ENCODE data around the gene RNF150.
"Not testable (repeated sequence)": the region's sequence is repeated elsewhere in the genome, so short reads cannot be mapped to it uniquely, and the experiment has no call there.

RNF150 gene

DNA sequence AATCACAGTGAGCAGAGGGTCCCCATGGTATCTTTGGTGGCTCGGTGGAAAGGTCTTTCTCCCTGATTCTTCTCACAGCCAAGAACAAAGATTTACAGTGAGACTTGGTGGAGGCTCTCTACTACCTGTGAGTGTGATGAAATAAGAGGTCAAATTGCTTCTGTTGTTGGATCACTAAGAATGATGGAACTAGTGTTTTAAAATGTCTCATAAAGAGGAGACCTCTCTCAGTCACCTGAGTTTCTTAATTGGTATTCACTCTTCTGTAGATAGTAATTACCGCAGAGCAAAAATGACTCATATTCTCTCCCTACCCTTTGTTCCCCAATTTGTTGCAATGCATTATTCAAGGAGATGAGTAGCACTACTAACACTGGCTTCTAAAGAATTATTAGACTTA is 276.2 kb downstream of the RNF150 start:
- no peak for DNase-seq

DNA sequence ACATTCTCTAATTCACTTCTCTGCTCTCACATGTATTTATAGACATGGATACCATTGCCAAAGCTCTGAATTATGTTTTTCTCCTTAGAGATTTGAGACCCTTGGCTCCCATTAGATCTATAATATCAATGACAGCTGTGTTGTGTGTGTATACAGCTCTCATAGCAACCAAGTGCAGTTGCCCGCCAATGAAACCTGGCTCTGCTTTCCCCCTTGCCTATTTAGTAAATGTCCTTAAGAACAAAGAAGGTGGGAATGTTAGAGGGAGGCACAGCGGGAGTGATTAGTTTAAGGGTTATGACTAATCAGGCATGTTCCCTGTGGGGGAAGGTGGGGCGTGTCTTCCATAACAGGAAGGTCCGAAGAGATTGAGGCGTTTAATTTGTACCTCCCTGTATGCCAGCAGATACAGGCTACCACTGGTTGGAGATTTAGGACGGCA is 276.6 kb downstream of the RNF150 start:
- DNase-seq, result no peak

DNA sequence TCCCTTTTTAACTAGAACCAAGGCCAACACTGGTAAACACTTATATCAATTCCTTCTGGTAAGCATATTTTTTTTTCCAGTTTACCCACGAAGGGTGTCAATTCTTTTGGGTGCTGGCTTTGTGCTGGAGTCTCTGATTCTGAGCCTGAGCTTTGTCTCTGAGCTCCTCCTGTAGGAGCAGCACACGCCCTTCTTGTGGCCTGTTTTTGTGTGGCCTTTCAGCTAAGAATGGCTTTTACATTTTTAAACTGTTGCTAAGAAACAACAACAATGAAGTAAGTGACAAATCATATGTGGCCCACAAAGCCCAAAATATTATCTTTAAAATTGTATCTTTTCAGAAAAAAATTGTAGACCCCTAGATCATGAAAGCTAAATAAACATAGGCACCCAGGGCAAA is 279.1 kb downstream of the RNF150 start:
- no peak for DNase-seq

DNA sequence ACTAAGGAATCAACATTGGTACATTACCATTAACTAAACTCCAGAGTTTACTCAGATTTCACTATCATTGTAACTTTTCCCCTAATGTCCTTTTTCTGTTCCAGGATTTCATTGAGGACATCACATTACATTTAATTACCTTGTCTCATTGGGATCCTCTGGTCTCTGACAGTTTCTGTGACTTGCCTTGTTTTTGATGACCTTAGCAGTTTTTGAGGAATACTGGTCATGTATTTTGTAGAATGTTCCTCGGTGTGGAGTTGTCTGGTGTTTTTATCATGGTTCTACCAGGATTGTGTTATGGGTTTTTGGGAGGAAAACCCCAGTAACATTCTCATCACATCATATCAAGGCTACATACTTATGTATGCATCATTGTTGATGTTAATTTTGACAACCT is 281.5 kb downstream of the RNF150 start:
- DNase-seq, result no peak

DNA sequence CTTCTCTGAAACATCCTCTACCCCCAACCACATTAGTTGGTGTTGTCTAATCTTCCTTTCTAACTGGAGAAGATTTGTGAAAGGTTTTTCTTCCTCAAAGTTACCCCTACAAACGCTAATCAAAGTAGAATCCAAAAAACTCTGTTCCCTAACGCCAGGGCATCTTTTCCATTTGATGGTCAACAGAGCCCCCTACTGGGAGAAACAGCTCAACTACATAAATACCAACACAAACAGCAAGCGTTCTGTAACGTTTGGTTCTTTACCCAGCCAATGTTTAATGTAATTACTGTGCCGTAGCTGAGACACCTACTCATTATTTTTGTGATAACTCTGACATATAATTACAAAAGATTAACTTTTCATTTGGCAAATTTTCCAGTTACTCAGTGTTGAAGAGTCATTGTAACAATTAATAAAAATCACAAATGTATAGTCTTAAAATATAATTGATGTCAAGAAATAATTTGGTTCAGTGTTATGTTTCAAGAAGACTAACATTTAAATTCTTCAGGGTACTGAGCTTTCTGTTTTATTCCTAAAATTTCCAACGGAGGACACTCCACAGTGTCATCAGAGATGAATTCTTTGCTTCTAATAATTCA is 282.1 kb downstream of the RNF150 start:
- DNase-seq, result no peak

DNA sequence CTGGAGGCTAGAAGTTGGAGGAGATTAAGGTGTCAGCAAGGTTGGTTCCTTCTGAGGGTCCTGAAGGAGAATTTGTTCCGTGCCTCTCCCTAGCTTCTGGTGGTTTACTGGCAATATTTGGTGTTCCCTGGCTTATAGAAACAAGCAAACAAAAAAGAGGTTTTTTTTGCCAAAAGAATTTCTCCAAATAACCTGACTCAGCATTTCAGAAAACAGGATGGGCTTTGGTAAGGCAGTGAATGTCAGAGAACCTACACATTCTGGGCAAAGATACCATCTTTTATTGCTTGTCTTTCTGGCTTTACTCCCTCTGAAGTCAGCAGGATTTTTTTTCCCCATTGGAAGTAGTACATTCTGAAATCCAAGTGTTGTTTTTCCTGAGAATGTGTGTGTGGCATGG is 283.7 kb downstream of the RNF150 start:
- DNase-seq, result no peak

DNA sequence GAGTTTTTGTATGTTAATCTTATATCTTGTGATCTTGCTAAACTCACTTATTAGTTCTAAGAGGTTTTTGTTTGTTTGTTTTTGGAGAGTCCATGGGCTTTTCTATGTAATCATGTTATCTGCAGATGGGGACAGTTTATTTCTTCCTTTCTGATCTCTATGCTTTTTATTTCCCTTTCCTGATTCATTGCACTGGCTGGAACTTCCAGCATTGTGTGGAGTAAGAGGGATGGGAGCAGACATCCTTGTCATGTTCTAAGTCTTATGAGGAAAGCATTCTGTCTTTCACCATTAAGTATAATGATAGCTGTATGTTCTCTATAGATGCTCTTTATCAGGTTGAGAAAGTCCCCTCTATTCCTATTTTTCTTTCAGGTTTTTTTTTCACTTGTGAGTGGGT is 286.5 kb downstream of the RNF150 start:
- no peak for DNase-seq

DNA sequence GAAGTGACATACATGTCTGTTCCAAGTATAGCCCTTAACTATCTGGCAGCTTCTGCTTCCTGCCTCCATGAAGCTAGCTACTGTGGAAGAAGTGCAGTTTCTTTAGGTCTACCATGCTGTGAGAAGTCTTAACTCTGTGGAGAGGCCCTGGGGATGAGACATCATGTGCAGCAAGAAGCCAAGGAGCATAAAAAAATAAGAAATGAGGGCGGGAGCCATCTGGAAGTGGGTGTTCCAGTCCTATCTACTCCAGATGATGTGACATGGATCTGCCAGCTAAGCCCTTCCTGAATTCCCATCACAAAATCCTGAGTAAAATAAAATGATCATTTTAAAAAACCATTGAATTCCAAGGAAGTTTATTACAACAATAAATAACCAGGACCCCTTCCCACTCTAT is 289.2 kb downstream of the RNF150 start:
- no peak for DNase-seq

DNA sequence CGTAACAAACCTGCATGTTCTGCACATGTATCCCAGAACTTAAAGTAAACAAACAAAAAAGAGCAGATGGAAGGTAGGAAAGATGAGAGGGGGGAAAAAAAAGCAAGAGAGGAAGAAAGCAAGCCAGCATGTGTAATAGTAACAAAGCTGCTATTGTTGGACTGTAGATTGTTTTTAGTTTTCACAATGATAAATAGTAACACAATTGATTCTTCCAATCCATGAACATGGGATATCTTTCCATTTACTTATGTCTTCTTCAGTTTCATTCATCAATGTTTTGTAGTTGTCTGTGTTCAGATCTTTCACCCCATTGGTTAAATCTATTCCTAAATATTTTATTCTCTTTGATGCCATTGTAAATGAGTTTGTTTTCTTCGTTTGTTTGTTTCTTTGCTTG is 292.1 kb downstream of the RNF150 start:
- DNase-seq, result no peak

DNA sequence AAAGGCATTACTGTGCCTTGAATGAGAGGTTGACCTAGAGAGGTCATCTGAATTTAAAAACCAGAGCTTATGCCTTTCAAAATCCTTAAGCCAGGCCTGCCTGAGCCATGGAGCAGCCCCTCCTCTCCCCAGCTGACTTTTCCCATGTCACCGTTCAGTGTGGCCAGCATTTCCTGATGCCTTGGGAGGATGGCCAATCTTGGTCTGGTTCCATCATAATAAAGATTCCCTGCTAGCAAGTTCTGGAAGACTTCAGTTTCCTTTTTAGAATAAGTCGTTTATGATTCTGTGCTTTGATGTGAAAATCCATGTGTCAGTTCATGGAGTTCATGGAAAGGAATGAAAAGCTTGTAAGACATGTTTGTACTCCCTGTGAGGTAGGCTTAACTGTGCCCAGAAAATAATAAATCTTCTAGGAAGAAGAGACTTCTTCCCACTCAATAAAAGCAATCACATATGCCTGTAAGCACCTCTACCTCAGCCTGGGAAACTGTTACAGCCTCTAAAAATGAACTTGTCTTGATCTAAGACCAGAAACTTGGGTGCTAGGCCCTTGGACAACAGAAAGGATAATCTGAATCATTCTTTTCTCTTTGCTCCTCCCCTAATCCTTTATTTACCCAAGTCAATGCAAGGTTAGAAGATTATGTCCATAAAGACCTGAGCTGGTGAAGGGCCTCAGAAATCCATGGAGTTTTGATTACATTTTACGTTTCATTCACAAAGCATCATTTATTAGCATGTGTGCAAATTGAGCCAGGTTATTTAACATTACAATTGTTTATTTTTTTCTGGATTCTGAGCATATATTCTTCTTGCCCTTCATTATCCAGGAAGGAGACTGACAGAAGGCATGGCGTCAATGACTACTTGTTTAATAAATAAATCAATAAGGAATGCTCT is 293.1 kb downstream of the RNF150 start:
- no peak for DNase-seq

DNA sequence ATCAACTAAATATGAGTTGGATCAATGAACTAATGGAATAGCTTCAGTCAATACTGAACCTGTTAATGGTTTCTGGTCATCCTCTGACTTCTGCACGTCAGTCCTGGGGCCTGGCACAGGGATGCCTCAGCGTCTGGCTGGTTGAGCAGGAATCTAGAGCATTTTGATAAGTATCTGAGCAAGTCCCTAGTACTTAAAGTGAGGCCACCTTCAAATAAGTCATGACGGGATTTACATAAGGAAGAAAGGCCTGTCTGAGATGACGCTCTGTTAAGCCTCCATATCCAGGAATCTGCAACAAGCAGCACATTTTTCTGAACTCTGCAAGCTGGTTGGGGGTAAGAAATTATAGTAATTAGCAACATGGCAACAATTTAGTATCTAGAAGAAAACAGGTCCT is 293.9 kb downstream of the RNF150 start:
- DNase-seq, result no peak

DNA sequence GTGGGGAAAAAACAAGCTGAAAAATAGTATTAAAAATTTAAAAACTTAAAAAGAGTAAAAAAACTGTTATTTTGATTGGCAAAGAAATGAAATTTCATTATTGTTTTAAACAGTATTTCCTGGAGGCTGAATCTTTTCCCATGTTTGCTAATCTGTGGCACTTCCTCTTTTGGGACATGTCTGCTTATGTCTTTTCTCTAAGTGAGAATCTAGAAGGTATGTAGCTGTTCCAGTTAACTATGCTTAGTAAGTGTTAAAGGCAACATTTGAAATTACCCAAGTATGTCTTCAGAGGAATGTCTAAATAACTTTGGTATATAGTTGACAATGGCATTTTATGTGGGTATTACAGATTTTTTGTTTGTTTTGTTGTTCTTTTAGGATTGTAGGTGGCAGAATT is 295.5 kb downstream of the RNF150 start:
- DNase-seq, result no peak

DNA sequence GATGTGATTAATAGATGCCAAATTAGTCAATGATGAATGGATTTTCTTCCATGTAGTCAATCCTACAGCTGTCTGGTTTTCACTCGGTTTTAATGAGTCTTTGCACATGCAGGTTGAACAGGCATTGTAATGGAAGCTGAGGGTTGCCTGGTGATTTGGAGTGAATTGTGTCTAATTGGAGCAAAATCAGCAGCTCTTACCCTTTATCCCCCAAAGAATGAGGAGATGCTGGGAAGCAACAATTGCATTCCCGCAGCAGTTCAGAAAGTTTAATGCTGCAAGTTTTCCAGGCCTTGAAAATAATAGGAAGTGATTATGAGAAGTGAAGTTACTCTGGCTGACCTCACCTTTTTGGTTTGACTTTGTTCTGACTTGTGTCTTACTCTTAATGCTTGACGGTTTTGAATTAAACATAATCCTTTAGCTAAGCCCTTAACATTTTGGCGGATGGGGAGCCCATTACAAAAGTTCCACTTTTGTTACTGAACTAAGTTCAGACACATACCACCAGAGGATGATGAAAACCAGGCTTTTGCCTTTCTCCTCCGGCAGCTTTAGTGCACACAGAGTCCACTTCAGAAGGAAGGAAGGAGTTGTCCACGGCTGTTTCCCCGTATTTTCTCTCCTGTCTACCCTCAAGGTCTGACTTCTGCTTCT is 298.3 kb downstream of the RNF150 start:
- DNase-seq, result no peak

DNA sequence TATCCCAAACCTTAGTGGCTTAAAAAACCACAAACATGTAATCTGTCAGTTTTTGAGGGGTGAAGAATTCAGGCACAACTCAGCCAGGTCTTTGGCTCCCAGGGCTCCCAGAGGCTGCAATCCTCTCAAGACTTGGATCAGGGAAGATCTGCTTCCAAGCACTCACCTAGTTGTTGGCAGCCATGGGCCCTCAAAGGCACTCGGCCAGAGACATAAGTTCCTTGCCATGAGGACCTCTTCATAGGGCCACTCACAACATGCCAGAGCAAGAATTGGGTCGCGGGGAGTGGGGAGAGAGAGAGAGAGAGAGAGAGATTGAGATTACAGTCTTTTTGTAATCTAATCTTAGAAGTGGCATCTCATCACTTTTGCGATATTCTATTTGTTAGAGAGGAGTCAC is 300.0 kb downstream of the RNF150 start:
- DNase-seq, result no peak

DNA sequence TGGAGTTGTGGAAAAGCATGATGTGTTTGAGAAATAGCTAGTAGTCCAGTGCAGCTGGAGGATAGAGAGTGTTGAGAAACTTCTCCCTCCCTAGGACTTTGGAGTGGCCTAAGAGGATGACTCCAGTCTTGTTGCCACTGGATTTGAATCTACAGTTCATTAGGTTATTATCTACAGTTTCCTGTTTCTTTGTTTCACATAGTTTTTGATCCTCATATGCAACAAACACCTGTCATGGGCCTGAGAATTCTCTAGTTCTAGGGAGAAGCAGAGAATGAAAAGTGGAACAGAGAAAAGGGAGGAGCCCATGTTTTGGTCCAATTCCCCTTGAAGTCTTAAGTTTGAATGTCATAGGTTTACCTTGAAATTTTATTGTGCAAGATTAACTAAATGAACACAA is 303.4 kb downstream of the RNF150 start:
- no peak for DNase-seq

DNA sequence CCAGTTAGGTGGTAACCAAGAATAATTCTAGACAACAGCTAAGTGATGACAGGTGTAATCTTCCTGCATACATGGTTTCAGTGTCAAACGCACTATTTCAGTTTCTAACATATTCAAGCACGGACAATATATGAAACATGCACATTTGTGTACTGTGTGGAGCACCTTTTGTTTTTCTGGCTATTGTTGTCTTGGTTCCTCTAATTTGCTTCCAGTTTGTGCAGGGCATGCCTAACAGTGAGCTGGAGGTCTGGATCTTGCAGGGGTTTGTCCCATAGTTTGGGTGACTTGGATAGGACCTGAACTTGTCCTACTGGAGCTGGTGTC is 306.6 kb downstream of the RNF150 start:
- no peak for DNase-seq

DNA sequence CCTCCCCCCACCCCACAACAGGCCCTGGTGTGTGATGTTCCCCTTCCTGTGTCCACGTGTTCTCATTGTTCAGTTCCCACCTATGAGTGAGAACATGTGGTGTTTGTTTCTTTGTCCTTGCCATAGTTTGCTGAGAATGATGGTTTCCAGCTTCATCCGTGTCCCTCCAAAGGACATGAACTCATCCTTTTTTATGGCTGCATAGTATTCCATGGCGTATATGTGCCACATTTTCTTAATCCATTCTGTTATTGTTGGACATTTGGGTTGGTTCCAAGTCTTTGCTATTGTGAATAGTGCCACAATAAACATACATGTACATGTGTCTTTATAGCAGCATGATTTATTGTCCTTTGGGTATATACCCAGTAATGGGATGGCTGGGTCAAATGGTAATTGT is 312.7 kb downstream of the RNF150 start:
- DNase-seq, result not testable (repeated sequence)

DNA sequence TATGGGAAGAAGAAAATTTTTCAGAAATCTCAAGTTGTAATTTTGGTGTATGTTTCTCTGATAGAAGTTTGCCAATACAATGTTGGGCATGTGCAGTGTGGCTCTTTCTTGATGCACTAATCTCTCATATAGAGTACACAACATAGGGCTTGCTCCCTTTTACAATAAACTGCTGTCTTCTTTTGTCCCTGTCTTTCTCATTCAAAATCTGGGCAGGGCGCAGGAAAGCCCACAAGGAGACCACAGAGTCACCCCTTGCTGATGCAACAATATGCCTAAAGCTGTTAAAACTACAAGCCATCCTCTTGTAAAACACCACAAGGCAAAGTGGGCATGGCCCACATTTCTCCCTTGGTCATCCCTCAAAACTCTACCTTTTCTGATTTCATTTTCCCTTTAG is 313.7 kb downstream of the RNF150 start:
- DNase-seq, result no peak

DNA sequence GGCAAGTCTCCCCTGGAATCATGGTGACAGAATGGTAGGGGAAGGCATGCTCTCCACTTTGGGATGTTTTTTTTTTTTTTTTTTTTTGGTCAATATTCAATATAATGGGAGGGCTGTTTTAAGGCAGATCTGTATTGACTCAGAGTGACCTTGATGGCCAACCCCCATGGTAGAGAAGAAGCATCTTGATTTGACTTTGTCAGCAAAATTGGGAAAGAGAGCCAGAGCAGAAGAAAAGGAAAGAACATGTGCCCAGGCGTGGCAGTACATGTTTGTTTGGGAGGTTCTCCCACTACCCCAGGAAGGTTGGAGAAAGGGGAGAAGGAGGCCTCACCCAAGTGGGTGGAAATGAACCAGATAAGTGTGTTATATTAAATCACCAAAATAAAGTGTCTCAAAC is 314.8 kb downstream of the RNF150 start:
- no peak for DNase-seq

DNA sequence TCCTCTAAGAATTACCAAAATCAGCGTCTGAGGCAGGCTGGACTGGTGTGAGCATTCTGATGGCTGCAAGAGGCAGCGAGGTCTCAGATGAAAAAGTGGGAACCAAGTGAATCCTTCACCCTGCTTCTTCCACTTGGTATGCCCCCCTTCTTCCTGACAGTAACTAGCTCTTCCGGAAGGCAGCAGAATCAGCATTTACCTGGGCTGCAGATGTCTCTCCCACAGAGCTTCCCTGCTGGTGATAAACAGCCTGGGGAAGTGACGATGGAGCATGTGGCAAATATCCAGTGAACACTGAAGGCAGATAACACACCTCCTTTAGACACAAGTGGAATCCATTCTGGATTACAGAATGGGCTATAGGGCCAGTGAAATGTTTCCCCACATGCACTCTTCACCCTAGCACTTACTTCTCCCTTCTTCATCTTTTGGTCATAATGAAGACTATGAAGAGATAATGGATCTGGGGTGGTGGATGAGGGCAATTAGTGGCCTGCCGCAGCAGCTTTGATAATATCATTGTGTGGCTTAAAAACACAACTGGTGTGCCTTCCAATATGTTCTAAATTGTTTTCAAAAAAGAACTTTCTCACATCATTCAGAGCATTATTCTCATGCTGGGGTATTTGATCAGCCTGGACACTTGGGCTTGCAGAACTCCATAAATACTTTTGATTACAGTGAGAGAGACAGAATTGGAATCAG is 316.3 kb downstream of the RNF150 start:
- no peak for DNase-seq

DNA sequence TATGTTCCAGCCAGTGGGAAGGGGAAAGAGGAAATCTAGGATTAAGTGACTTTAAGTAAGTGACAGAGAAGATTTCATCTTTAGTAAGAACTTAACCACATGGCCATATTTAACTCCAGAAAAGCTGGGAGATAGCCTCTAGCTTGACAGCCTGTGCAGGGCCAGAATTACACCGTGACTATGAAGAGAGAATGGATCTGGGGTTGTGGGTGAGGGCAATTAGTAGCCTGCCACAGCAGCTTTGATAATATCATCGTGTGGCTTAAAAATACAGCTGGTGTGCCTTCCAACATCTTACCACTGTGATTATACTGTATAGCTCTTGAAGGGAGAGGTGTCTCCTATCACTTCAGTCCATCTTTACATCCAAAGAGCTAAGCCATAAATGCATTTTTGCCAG is 319.5 kb downstream of the RNF150 start:
- no peak for DNase-seq

DNA sequence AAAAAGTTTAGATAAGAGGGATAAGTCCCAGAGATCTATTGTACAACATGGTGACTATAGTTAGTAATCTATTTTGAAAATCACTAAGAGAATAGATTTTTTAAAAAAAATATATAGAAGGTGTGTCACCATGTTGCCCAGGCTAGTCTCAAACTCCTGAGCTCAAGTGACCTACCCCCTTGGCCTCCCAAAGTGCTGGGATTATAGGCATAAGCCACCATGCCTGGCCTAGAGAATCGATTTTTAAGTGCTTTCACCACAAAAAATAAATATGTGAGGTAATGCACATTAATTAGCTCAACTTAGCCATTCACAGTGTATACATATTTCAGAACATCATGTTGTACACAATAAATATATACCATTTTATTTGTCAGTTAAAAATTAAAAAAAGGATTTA is 320.4 kb downstream of the RNF150 start:
- DNase-seq, result no peak

DNA sequence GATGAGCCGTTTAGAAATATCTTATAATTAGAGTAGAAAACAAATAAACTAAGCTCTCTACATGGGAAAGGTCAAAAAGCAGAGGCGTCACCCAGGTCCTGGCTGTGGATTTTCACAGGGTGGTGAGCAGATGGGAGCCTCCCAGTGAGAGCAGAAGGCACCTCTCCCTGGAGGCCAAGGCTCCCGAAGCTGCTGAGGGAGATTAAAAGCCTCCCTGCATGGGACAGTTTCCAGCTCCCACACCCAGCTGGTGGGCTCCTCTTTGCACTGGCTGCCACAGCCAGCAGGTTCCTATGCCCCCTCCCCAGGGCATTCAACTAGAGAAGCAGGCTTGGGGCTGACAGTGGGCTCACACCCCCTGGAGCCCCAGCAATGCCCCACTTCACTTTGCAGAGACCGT is 321.8 kb downstream of the RNF150 start:
- no peak for DNase-seq
